Activated CD4-positive, alpha-beta T cell treated with anti-CD3 and anti-CD28 coated beads, Interleukin-2, amount 10 ng/mL, durations not matched to agents 24 days and 14 days (primary cell): ENCODE results near the gene SBNO2. TPM values are rescaled to one million over a fixed set of nuclear protein-coding genes. Genes with fewer than 3 reads are reported as not detected.
"Not testable (repeated sequence)": the region's sequence is repeated elsewhere in the genome, so short reads cannot be mapped to it uniquely, and the experiment has no call there.

ENCODE experiments used
- DNase-seq: peaks from one replicate; pipeline ENCODE4 v3.0.0; 2022
- H3K27ac Mint-ChIP-seq: one replicate; pipeline ENCODE4 v1.8.0; 2022; ENCODE audit warnings: mild to moderate bottlenecking, mixed read lengths
- H3K27me3 Mint-ChIP-seq: one replicate; pipeline ENCODE4 v1.8.0; 2022; ENCODE audit warnings: mixed read lengths
- H3K36me3 Mint-ChIP-seq: one replicate; pipeline ENCODE4 v1.8.0; 2022; ENCODE audit warnings: low read depth, mild to moderate bottlenecking, mixed read lengths
- H3K4me1 Mint-ChIP-seq: one replicate; pipeline ENCODE4 v1.8.0; 2021; ENCODE audit warnings: mixed read lengths
- H3K4me3 Mint-ChIP-seq: one replicate; pipeline ENCODE4 v1.8.0; 2022; ENCODE audit warnings: mild to moderate bottlenecking, moderate library complexity, mixed read lengths
- H3K9me3 Mint-ChIP-seq: one replicate; pipeline ENCODE4 v1.8.0; 2021; ENCODE audit warnings: mixed read lengths
- intact Hi-C: fragments of 100-400 bp; cut with micrococcal nuclease; formaldehyde crosslinking; loops from one replicate; pipeline ENCODE4 v1.15.1; 2023
- total RNA-seq: library from RNA; stranded (reverse); gene quantifications from 2 replicates; pipeline ENCODE4 v1.2.3, GENCODE V29; 2022

Gene SBNO2
- total RNA-seq, 1 donor from 2014 or later, result 98.9 TPM

DNA sequence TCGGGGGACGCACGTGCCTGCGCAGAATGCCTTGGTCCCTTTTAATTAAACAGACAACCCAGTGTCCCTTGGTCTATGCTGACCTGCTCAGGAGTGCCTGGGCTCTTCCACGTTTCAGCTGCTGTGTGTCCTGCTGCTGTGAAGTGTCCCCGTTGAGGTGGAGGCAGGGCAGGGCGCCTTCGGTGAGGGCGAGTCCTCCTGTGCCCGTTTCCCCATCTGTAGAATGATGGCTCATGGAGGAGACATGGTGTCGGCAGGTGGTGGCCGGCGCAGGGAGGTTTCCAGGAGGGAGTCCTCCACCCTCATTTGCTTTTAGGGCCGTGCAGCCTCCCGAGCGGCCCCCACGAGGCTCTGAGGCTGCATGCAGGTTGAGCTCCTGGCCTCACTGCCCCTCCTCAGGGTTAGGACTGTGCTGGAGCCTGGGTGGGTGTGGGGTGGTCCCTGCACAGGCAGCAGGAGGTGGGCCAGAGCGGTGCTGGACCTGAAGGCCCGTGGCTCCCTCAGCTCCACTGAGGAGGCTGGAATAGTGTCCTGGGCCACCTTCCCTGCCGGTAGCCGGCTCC is 40.3 kb upstream of the SBNO2 start:
- no peak for DNase-seq
- Mint-ChIP-seq H3K27ac (peak overlapping the region; percentile 99), H3K4me3 (peak overlapping the region; percentile 82), H3K9me3 (no peaks in the 10 kb centered on the region), H3K27me3 (no peaks in the 10 kb centered on the region), H3K36me3 (peaks cover 17% of the 10 kb centered on the region), H3K4me1 (peaks cover 20% of the 10 kb centered on the region)
- intact Hi-C loops, result no loop called here

DNA sequence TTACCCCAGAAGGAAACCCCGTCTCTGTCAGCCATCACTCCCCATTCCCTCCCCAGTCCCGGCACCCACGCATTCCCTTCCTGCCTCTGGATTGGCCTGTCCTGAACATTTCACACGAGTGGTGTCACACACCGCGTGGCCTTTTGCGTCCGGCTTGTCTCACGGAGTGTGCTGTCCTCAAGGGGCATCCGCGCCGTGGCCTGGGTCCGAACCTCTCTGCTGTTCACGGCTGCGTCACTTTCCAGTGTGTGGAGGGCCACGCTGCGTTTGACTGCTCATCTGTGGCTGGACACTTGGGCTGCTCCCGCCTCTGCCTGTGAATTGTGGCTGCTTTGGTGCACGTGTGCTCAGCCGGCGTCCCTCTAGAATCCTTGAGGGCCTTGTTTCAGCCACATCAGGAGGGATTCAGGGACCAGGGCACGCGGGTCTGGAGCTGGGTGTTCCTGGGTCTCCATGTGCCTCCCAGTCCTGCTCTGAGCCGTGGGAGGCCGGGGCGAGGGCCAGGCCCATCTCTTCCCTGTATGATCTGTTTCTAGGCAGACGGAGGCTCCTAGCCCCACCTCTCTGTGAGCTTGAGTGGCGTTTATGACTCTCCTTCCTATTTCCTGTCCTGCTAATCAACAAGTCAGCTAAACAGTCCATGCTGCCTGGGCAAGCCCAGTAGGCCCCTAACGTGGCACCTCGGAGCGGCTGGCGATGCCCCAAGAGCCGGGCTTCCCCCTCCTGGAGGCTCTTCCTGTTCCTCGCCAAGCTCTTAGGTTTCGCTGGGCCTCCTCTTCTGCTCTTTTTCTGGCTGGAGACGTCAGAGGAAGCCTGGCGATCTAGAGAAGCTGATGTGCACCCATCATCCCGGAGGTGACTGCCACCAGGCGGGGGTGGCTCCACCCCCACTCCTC is 39.6 kb upstream of the SBNO2 start:
- Mint-ChIP-seq H3K27ac (peak overlapping the region; percentile 99), H3K4me1 (peaks cover 20% of the 10 kb centered on the region), H3K27me3 (no peaks in the 10 kb centered on the region), H3K36me3 (peaks cover 18% of the 10 kb centered on the region), H3K9me3 (no peaks in the 10 kb centered on the region), H3K4me3 (peak overlapping the region; percentile 82)
- intact Hi-C loops, result no loop called here
- peak; percentile 87 for DNase-seq

DNA sequence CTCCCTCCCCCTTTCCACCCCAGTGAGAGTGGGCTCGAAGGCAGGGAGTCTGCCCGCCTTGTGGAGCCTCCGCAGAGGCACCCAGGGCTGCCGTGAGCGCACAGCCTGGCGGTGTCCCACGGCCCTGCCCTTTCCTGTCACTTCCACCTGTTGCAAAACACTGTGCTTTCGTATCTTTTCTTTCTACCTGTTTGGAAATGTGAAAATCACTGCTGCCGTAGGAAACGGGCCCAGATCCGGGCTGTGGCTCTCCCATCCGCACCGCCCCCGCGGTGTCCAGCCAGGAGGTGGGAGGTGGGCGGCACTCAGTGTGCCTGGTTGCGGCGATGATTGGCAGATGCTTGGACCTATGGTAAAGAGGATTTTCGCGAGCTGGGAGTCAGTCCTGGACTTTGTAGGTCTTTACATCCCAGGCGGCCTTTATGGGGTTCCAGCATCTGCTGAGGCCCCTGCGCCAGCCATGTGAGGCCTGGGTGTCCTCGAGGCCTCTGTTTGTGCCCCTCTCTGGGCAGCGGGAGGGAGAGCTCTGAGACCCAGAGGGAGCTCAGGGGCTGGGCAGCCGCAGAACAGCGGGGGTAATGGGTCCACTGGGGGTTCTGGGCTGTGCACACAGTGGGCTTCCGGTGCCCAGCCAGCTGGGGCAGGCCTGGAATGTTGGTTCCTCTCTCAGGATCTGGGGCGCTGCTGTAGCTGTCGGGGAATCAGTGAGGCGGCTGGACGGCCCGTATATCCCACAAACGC is 37.6 kb upstream of the SBNO2 start:
- Mint-ChIP-seq H3K4me1 (peaks cover 27% of the 10 kb centered on the region), H3K27ac (peak overlapping the region; percentile 53), H3K27me3 (no peaks in the 10 kb centered on the region), H3K4me3 (peak overlapping the region; percentile 26), H3K9me3 (no peaks in the 10 kb centered on the region), H3K36me3 (peaks cover 32% of the 10 kb centered on the region)
- DNase-seq, result no peak
- intact Hi-C loops, result no loop called here

DNA sequence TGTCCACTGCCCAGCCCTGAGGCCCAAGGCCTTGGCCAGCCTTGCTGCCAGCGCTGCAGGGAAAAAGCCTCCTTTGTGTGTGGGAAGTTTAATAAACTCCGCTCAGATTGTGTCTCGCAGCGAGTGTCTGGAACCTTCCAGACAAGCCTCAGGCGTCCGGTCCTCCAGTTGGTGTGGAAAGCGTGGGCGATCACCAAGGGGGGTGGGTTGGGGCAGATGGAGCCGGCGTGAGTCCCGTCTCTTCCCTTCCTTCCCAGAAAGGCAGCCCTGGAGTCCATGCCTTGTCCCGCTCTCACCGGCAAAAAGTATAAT is 36.1 kb upstream of the SBNO2 start:
- no peaks in the 10 kb centered on the region for H3K27me3 Mint-ChIP-seq
- H3K9me3 Mint-ChIP-seq, result no peaks in the 10 kb centered on the region
- peak overlapping the region; percentile 8 for H3K27ac Mint-ChIP-seq
- H3K4me3 Mint-ChIP-seq, result no peak overlapping the region
- peaks cover 34% of the 10 kb centered on the region for H3K36me3 Mint-ChIP-seq
- DNase-seq, result no peak
- intact Hi-C loops, result no loop called here
- H3K4me1 Mint-ChIP-seq, result peaks cover 29% of the 10 kb centered on the region

DNA sequence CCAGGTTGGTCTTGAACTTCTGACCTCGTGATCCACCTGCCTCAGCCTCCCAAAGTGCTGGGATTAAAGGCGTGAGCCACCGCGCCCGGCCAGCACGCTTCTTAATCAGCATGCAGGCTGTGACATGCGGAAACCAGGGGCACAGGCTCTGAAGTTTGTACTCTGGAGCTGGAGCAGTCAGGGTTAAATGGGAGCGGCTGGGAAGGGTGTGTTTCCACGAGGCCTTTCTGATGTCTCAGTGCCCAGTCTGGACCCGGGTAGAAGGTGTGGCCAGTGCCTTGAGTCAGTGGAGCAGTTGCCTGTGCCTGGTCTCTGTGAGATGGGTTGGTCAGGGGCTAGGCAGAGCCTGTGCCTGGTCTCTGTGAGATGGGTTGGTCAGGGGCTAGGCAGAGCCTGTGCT is 34.8 kb upstream of the SBNO2 start:
- H3K36me3 Mint-ChIP-seq, result peaks cover 32% of the 10 kb centered on the region
- H3K27ac Mint-ChIP-seq, DNase-seq, H3K27me3 Mint-ChIP-seq, intact Hi-C loops, H3K9me3 Mint-ChIP-seq: not testable (repeated sequence)
- peak overlapping the region; percentile 35 for H3K4me3 Mint-ChIP-seq
- H3K4me1 Mint-ChIP-seq, result peaks cover 24% of the 10 kb centered on the region

DNA sequence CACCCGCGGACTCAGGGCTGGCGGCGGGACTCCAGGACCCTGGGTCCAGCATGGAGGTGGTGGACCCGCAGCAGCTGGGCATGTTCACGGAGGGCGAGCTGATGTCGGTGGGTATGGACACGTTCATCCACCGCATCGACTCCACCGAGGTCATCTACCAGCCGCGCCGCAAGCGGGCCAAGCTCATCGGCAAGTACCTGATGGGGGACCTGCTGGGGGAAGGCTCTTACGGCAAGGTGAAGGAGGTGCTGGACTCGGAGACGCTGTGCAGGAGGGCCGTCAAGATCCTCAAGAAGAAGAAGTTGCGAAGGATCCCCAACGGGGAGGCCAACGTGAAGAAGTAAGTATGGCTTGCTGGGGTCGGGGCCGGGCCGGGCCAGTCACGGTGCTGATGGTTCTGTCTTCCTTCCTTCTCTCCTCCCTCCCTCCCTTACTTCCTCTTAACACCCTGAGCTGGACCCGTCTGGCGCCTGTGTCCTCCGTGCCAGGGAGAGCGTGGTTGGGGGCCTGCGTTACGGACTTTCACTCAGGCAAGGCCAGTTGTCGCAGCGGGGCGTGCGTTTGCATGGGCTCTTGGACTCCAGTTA is 32.9 kb upstream of the SBNO2 start:
- peak; percentile 80 for DNase-seq

DNA sequence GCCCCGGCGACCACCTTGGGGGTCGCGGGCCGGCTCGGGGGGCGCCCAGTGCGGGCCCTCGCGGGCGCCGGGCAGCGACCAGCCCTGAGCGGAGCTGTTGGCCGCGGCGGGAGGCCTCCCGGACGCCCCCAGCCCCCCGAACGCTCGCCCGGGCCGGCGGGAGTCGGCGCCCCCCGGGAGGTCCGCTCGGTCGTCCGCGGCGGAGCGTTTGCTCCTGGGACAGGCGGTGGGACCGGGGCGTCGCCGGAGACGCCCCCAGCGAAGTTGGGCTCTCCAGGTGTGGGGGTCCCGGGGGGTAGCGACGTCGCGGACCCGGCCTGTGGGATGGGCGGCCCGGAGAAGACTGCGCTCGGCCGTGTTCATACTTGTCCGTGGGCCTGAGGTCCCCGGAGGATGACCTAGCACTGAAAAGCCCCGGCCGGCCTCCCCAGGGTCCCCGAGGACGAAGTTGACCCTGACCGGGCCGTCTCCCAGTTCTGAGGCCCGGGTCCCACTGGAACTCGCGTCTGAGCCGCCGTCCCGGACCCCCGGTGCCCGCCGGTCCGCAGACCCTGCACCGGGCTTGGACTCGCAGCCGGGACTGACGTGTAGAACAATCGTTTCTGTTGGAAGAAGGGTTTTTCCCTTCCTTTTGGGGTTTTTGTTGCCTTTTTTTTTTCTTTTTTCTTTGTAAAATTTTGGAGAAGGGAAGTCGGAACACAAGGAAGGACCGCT is 32.2 kb upstream of the SBNO2 start:
- DNase-seq, result peak; percentile 72
- Mint-ChIP-seq H3K27me3 (no peaks in the 10 kb centered on the region), H3K36me3 (peaks cover 20% of the 10 kb centered on the region), H3K9me3 (no peaks in the 10 kb centered on the region), H3K4me3 (peak overlapping the region; percentile 97), H3K4me1 (peaks cover 21% of the 10 kb centered on the region), H3K27ac (peak overlapping the region; percentile 90)
- intact Hi-C loops, result no loop called here

More for the DNA sequence above, 32.9 kb upstream of the SBNO2 start:
- Mint-ChIP-seq H3K27ac (peak overlapping the region; percentile 90), H3K4me1 (peaks cover 24% of the 10 kb centered on the region), H3K9me3 (no peaks in the 10 kb centered on the region), H3K4me3 (peak overlapping the region; percentile 97), H3K36me3 (peaks cover 23% of the 10 kb centered on the region), H3K27me3 (no peaks in the 10 kb centered on the region)
- intact Hi-C loops, result no loop called here

DNA sequence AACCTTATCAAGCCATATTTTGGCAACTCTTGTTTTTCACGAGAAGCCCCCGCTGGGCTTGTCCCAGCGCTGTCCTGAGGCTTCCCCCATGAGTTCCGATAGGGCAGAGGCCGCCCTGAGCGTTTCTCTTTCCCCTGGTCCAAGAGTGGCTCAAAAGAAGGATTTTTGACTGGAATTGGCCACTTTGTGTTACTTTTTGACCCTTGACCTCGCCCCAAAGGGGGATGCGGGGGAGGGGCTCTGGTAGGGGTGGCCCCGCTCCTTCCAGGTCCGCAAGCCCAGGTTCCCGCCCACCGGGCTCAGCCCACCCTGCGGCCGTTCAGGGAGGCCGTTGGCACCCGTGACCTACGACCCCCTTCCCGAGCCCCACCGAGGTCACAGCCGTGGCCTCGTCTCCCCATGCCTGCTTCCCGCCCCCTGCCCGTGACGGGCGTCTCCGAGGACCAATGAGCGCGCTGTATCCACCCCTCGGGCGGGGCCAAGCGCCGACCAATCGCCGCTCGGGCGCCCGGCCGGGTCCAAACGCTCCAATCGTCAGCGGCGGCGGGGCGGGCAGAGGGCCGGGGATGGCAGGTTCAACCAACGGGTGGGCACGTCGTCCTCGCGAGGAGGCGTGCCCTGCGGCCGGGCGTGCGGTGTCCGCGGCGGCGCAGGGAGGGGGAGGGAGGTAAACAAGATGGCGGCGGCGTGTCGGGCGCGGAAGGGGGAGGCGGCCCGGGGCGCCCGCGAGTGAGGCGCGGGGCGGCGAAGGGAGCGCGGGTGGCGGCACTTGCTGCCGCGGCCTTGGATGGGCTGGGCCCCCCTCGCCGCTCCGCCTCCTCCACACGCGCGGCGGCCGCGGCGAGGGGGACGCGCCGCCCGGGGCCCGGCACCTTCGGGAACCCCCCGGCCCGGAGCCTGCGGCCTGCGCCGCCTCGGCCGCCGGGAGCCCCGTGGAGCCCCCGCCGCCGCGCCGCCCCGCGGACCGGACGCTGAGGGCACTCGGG is 31.3 kb upstream of the SBNO2 start, which contains the start of gene STK11:
TSS of gene STK11 (plus strand) at position 665 of the 986 bp plus-strand sequence. CDS start 1,136 bp downstream, outside the sequence.
- intact Hi-C loops, result no loop called here
- H3K36me3 Mint-ChIP-seq, result peaks cover 20% of the 10 kb centered on the region
- DNase-seq, result peak; percentile 100
- no peaks in the 10 kb centered on the region for H3K27me3 Mint-ChIP-seq
- peaks cover 21% of the 10 kb centered on the region for H3K4me1 Mint-ChIP-seq
- H3K27ac Mint-ChIP-seq, result peak within 1 kb of the TSS; percentile 90
- peak within 1 kb of the TSS; percentile 97 for H3K4me3 Mint-ChIP-seq
- H3K9me3 Mint-ChIP-seq, result no peaks in the 10 kb centered on the region

DNA sequence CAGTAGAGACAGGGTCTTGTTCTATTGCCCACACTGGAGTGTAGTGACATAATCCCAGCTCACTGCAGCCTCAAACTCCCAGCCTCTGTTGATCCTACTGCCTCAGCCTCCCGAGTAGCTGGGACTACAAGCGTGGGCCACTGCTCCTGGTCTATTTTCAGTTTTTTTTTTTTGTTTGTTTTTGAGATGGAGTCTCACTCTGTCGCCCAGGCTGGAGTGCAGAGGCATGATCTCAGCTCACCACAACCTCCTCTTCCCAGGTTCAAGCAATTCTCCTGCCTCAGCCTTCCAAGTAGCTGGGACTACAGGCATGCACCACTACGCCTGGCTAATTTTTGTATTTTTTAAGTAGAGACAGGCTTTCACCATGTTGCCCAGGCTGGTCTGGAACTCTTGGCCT is 26.5 kb upstream of the SBNO2 start:
- H3K27me3 Mint-ChIP-seq, H3K4me1 Mint-ChIP-seq, H3K4me3 Mint-ChIP-seq, H3K27ac Mint-ChIP-seq, intact Hi-C loops, H3K9me3 Mint-ChIP-seq, H3K36me3 Mint-ChIP-seq, DNase-seq: not testable (repeated sequence)

DNA sequence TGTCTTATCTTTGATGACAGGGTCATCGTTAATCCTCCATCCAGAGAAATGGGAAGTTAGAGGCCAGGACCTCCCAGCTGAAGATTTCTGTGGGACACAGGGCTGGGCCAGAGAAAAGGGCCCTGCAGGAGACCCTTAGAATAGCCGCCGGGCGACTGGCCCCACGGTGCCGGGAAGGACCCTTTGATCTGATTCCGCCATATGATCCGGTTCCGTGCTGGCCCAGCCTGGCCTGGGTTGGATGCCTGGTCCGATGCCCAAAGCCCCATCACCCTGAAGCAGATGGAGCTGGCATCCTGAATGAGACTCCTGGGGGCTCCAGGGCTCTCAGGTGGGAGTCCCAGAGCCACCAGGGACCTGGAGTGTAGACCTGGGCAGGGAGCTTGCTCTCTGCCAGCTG is 25.5 kb upstream of the SBNO2 start:
- Mint-ChIP-seq H3K27me3 (no peaks in the 10 kb centered on the region), H3K27ac (no peak overlapping the region), H3K4me1 (peaks cover 8% of the 10 kb centered on the region), H3K9me3 (no peaks in the 10 kb centered on the region), H3K4me3 (no peak overlapping the region), H3K36me3 (no peaks in the 10 kb centered on the region)
- no peak for DNase-seq
- intact Hi-C loops, result no loop called here

DNA sequence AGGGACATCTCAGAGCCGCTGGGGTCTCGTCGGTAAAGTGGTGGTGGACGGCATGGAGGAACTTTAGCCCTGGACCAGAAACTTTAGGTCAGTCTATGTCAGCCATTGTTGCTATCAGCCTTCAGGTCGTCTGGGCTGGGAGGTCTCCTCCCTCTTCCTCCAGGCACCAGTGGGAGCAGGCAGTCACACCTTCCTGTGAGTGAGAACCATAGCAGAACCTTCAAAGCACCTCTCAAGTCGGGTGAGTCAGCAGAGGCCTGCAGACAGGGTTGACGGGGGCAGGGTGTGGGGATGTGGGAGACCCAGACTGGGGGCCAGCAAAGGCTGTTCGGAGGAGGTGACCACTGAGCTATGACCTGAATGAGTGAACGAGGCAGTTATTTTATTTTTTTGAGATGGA is 15.4 kb upstream of the SBNO2 start:
- Mint-ChIP-seq H3K4me3 (peak overlapping the region; percentile 36), H3K27me3 (no peaks in the 10 kb centered on the region)

DNA sequence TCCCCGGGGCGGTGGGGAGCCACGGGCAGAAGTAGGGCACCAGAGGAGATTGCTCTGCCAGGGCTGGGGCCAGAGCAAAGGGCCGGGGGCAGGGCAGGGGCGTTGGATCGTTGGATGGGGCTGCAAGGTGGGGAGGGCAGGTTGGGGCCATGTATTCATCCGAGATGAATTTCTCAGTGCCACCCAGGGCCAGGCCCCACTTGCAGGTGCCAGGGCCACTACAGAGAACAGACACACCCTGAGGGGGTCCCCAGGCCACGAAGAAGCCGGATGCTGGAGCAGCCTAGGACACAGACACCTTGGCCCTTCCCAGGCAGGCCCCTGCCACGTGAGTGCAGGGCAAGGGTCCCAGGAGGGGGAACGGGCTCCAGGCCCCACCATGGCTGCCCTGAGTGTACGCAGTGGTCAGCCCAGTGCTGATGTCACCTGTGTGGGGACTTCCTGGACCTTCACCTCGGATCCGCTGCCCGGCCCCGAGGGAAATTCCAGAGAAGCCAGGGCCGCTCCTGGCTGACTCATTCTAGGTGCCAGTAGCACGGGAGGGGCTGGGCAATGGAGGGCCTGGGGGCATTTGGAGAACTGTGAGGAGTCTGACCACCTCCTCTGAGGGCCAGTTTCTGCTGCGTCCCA is 9.6 kb upstream of the SBNO2 start:
- intact Hi-C loops, result no loop called here
- no peak overlapping the region for H3K4me3 Mint-ChIP-seq
- H3K36me3 Mint-ChIP-seq, result no peaks in the 10 kb centered on the region
- no peak for DNase-seq
- H3K27me3 Mint-ChIP-seq, result peaks cover 2% of the 10 kb centered on the region
- peaks cover 16% of the 10 kb centered on the region for H3K4me1 Mint-ChIP-seq
- H3K9me3 Mint-ChIP-seq, result no peaks in the 10 kb centered on the region
- no peak overlapping the region for H3K27ac Mint-ChIP-seq

More for the DNA sequence above, 15.4 kb upstream of the SBNO2 start:
- no peaks in the 10 kb centered on the region for H3K9me3 Mint-ChIP-seq
- intact Hi-C loops, result no loop called here
- no peaks in the 10 kb centered on the region for H3K36me3 Mint-ChIP-seq
- H3K27ac Mint-ChIP-seq, result peak overlapping the region; percentile 68
- peaks cover 27% of the 10 kb centered on the region for H3K4me1 Mint-ChIP-seq
- DNase-seq, result peak; percentile 85
